ENCODE results near the gene GAS6. TPM values are rescaled to one million over a fixed set of nuclear protein-coding genes. Genes with fewer than 3 reads are reported as not detected.

Gene GAS6
- 6.4 to 8.0 TPM (median 7.2 TPM) in 5 replicates for total RNA-seq (2022; extraction: Qiagen RNA extraction; ENCODE audit: low read depth)

DNA sequence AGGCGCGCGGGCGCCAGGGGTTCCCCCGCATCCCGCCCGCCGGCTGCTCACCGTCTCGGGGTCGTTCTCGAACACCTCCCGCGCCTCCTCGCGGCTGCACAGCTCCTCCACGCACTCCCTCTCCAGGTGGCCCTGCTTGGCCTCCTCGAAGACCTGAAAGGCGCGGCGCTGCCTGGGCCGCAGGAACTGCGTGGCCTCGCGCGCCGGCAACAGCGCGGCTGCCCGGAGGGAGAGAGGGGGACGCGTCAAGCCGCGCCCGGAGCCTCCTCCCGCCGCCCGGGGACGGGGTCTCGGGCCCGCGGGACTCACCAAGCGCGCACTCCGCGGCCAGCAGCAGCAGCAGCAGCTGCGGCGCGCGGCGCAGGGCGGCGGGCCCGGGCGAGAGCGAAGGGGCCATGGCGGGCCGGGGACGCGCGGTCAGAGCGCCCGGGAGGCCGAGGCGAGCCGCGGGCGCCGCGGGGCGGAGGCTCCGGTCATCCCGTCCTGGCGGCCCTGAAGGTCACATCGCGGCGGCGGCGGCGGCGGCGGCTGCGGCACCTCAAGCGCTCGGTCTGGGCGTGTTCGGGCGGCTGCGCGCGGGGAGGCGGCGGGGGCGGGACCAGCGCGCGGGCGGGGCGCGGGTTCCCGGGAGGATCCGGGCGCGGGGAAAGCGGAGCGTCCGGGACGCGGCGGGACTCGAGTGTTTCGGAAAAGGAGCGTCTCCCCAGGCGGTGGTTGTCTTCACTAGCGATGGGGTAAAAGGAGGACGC, at the start of gene GAS6:
Gene GAS6, minus strand, starts transcription at position 553 of the 749 bp plus-strand sequence. Its CDS starts 156 bp downstream, at position 397.

Other genes starting within 250 kb of the GAS6 start
- gene ATP4B, start 205.9 kb downstream of the GAS6 start, total RNA-seq (2022; extraction: Qiagen RNA extraction; ENCODE audit: low read depth) = not detected in 5 replicates
- 0.02 TPM in 1 of 5 replicates, not detected in the others for gene GRK1, start 196.9 kb downstream of the GAS6 start, total RNA-seq (2022; extraction: Qiagen RNA extraction; ENCODE audit: low read depth)
- 0.65 to 1.0 TPM (median 0.70 TPM) in 5 replicates for gene TMEM255B, start 104.8 kb downstream of the GAS6 start, total RNA-seq (2022; extraction: Qiagen RNA extraction; ENCODE audit: low read depth)
- 0.15 to 0.21 TPM (median 0.19 TPM) in 5 replicates for gene C13orf46, start 110.0 kb upstream of the GAS6 start, total RNA-seq (2022; extraction: Qiagen RNA extraction; ENCODE audit: low read depth)

Data from A549 treated with DMSO at 1 μM for 4 hours (cell line).